GM12878 (cell line): Measurements from ENCODE around the gene OTUB1.

Source experiments
- ASH2L ChIP-seq: fragments of 300-600, 200-600 bp; sonication (generic); IDR thresholded peaks from 2 replicates; pipeline ENCODE4 v1.6.1; 2017; ENCODE audit warnings: low read depth, mild to moderate bottlenecking, borderline replicate concordance
- BCL11A ChIP-seq: IDR thresholded peaks from 2 replicates; pipeline ENCODE4 v1.6.1; 2011; ENCODE audit warnings: low read depth, low read length
- EZH2 ChIP-seq: IDR thresholded peaks from 2 replicates; pipeline ENCODE4 v1.6.1; 2012; ENCODE audit warnings: low read depth, mild to moderate bottlenecking, control low read depth, inconsistent platforms, low read length, borderline replicate concordance; ENCODE audit not compliant: control insufficient read depth
- MTA3 ChIP-seq: IDR thresholded peaks from 2 replicates; pipeline ENCODE4 v1.6.1; 2012; ENCODE audit warnings: low read length, inconsistent platforms, borderline replicate concordance
- MXI1 ChIP-seq: fragments of 150-350 bp; IDR thresholded peaks from 2 replicates; pipeline ENCODE4 v1.6.1; 2011; ENCODE audit warnings: low read depth, mild to moderate bottlenecking, inconsistent platforms, low read length, improper control_type of control experiment
- NFYB ChIP-seq: IDR thresholded peaks from 2 replicates; pipeline ENCODE4 v1.6.1; 2011; ENCODE audit warnings: low read depth, mild to moderate bottlenecking, low read length, improper control_type of control experiment, moderate library complexity; ENCODE audit not compliant: insufficient read depth
- POLR2A ChIP-seq: IDR thresholded peaks from 2 replicates; pipeline ENCODE4 v1.6.1; 2011; ENCODE audit warnings: low read depth, mild to moderate bottlenecking, low read length
- POLR2AphosphoS5 ChIP-seq: IDR thresholded peaks from 2 replicates; pipeline ENCODE4 v1.6.1; 2011; ENCODE audit warnings: mild to moderate bottlenecking, low read length, inconsistent platforms
- PRDM15 ChIP-seq: fragments of 450-650 bp; formaldehyde crosslinking; IDR thresholded peaks from 2 replicates; pipeline ENCODE4 v1.4.0; 2020; ENCODE audit warnings: mild to moderate bottlenecking, moderate library complexity
- TF ChIP-seq, protein P1 (sequence below): IDR thresholded peaks from 2 replicates; pipeline ENCODE4 v1.6.1; 2012; ENCODE audit warnings: mild to moderate bottlenecking, low read depth, low read length
- TF ChIP-seq, protein P2 (sequence below), 3 experiments: IDR thresholded peaks in 2 of 3; conservative IDR thresholded peaks in 1 of 3; 2 replicates each; pipeline ENCODE4 v1.5.1; 2011; ENCODE audit warnings: low read depth in 3 of 3, low read length in 3 of 3, mild to moderate bottlenecking in 3 of 3, control low read depth in 2 of 3, moderate library complexity in 2 of 3, inconsistent platforms in 1 of 3, mixed read lengths in 1 of 3; ENCODE audit not compliant: control insufficient read depth in 2 of 3, insufficient read depth in 1 of 3; ENCODE audit errors: extremely low read depth in 1 of 3

- TF ChIP-seq MTA3 (no peak), EZH2 (no peak), PRDM15 (CRISPR knock-in tag) (no peak), BCL11A (no peak), MXI1 (no peak), NFYB (no peak), POLR2A (no peak), POLR2AphosphoS5 (no peak), ASH2L (no peak)
- TF ChIP-seq, protein P1, sequence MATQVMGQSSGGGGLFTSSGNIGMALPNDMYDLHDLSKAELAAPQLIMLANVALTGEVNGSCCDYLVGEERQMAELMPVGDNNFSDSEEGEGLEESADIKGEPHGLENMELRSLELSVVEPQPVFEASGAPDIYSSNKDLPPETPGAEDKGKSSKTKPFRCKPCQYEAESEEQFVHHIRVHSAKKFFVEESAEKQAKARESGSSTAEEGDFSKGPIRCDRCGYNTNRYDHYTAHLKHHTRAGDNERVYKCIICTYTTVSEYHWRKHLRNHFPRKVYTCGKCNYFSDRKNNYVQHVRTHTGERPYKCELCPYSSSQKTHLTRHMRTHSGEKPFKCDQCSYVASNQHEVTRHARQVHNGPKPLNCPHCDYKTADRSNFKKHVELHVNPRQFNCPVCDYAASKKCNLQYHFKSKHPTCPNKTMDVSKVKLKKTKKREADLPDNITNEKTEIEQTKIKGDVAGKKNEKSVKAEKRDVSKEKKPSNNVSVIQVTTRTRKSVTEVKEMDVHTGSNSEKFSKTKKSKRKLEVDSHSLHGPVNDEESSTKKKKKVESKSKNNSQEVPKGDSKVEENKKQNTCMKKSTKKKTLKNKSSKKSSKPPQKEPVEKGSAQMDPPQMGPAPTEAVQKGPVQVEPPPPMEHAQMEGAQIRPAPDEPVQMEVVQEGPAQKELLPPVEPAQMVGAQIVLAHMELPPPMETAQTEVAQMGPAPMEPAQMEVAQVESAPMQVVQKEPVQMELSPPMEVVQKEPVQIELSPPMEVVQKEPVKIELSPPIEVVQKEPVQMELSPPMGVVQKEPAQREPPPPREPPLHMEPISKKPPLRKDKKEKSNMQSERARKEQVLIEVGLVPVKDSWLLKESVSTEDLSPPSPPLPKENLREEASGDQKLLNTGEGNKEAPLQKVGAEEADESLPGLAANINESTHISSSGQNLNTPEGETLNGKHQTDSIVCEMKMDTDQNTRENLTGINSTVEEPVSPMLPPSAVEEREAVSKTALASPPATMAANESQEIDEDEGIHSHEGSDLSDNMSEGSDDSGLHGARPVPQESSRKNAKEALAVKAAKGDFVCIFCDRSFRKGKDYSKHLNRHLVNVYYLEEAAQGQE, result no peak
- TF ChIP-seq, protein P2, sequence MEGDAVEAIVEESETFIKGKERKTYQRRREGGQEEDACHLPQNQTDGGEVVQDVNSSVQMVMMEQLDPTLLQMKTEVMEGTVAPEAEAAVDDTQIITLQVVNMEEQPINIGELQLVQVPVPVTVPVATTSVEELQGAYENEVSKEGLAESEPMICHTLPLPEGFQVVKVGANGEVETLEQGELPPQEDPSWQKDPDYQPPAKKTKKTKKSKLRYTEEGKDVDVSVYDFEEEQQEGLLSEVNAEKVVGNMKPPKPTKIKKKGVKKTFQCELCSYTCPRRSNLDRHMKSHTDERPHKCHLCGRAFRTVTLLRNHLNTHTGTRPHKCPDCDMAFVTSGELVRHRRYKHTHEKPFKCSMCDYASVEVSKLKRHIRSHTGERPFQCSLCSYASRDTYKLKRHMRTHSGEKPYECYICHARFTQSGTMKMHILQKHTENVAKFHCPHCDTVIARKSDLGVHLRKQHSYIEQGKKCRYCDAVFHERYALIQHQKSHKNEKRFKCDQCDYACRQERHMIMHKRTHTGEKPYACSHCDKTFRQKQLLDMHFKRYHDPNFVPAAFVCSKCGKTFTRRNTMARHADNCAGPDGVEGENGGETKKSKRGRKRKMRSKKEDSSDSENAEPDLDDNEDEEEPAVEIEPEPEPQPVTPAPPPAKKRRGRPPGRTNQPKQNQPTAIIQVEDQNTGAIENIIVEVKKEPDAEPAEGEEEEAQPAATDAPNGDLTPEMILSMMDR (IDR thresholded peaks at IDR 0.05 in 2 of 3, conservative IDR thresholded peaks at IDR 0.05 in 1 of 3; ENCODE audit: control insufficient read depth in 2 of 3, extremely low read depth in 1 of 3, insufficient read depth in 1 of 3, low read depth in 3 of 3, low read length in 3 of 3), result no peak
These were observed 45.5 kb upstream of the OTUB1 start for GRCh38 chr11:63940786-63941185.
